Thyroid gland (tissue), 4 donors: ENCODE measurements around the gene OCIAD1.

Experiments used
- POLR2A ChIP-seq, 2 donors: fragments of 450-650 bp; IDR thresholded peaks; one replicate each; pipeline ENCODE4 v1.6.1; 2017; ENCODE audit warnings: antibody characterized with exemption in 2 of 2, mild to moderate bottlenecking in 2 of 2, moderate library complexity in 1 of 2
- TF ChIP-seq, protein P1 (sequence below), 6 experiments: fragments of 200-600 bp in 3 of 6; fragments of 450-650 bp in 3 of 6; sonication (generic) in 3 of 6; IDR thresholded peaks; one replicate each; pipeline ENCODE4 v1.5.1; 2016 to 2019; ENCODE audit warnings: antibody characterized with exemption in 6 of 6, mild to moderate bottlenecking in 2 of 6, inconsistent platforms in 1 of 6, moderate library complexity in 1 of 6

DNA sequence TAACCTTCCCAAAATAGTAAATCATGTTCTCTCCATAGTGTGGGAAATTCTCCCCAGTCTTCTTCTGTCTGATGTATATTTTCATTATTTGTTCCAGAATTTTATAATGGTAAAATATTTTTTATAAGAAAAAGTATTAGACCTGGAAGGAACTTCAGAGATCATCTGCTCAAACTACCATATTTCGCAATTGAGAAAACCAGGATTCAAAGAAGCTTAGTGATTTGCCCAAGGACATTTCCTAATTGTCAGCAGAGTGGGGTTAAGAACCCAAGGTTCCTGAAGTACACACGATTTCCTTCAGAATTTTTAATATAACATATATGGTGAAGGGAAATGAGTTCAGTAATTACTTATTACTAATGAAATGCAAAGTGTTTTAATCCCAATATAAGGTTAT is 24.1 kb downstream of the OCIAD1 start:
- TF ChIP-seq POLR2A (IDR thresholded peaks at IDR 0.05): no peak
- TF ChIP-seq, protein P1, sequence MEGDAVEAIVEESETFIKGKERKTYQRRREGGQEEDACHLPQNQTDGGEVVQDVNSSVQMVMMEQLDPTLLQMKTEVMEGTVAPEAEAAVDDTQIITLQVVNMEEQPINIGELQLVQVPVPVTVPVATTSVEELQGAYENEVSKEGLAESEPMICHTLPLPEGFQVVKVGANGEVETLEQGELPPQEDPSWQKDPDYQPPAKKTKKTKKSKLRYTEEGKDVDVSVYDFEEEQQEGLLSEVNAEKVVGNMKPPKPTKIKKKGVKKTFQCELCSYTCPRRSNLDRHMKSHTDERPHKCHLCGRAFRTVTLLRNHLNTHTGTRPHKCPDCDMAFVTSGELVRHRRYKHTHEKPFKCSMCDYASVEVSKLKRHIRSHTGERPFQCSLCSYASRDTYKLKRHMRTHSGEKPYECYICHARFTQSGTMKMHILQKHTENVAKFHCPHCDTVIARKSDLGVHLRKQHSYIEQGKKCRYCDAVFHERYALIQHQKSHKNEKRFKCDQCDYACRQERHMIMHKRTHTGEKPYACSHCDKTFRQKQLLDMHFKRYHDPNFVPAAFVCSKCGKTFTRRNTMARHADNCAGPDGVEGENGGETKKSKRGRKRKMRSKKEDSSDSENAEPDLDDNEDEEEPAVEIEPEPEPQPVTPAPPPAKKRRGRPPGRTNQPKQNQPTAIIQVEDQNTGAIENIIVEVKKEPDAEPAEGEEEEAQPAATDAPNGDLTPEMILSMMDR (IDR thresholded peaks at IDR 0.05): no peak
